Natural killer cell (primary cell): ENCODE data around the gene SPANXA1. TPM values are rescaled to one million over a fixed set of nuclear protein-coding genes. Genes with fewer than 3 reads are reported as not detected.

Experiments
- total RNA-seq, 4 donors: library from RNA; stranded (reverse); fragments of 120-200 nt in 1 of 4; gene quantifications; one replicate each; pipeline versions ENCODE4 v1.2.3 to v1.2.4, GENCODE V29; 2013 to 2022

The SPANXA1 gene
- total RNA-seq, 3 donors from 2014 or later (not counting 1 experiment from before 2014, with no cell fraction given) = not detected

Other genes starting within 250 kb of the SPANXA1 start
- gene SPANXA2, start 5.0 kb upstream of the SPANXA1 start, total RNA-seq = not detected
- not detected for gene SPANXD, start 114.0 kb upstream of the SPANXA1 start, total RNA-seq